Subcutaneous abdominal adipose tissue (tissue), 5 donors: Measurements from ENCODE around the gene PDP2.
"Not testable (repeated sequence)": the region's sequence is repeated elsewhere in the genome, so short reads cannot be mapped to it uniquely, and the experiment has no call there.

ENCODE experiments used
- H3K27ac ChIP-seq: one replicate; pipeline ENCODE4 v1.7.0; 2013; ENCODE audit warnings: low read depth, mild to moderate bottlenecking, inconsistent platforms, low read length, moderate library complexity
- H3K27me3 ChIP-seq, 5 donors: one replicate each; pipeline ENCODE4 v1.7.0; 2013; ENCODE audit warnings: low read length in 5 of 5, inconsistent platforms in 1 of 5; ENCODE audit not compliant: control insufficient read depth in 5 of 5, insufficient read depth in 4 of 5
- H3K36me3 ChIP-seq, 5 donors: one replicate each; pipeline ENCODE4 v1.7.0; 2013; ENCODE audit warnings: low read length in 5 of 5; ENCODE audit not compliant: control insufficient read depth in 5 of 5, insufficient read depth in 5 of 5
- H3K4me1 ChIP-seq, 5 donors: one replicate each; pipeline ENCODE4 v1.7.0; 2013; ENCODE audit warnings: low read length in 5 of 5, mild to moderate bottlenecking in 3 of 5, moderate library complexity in 1 of 5; ENCODE audit not compliant: control insufficient read depth in 5 of 5, insufficient read depth in 5 of 5
- H3K4me3 ChIP-seq, 5 donors: one replicate each; pipeline ENCODE4 v1.7.0; 2013; ENCODE audit warnings: low read length in 5 of 5, low read depth in 1 of 5
- H3K9ac ChIP-seq, 5 donors: one replicate each; pipeline ENCODE4 v1.7.0; 2013; ENCODE audit warnings: low read length in 5 of 5, mild to moderate bottlenecking in 4 of 5, moderate library complexity in 3 of 5
- H3K9me3 ChIP-seq, 5 donors: one replicate each; pipeline ENCODE4 v1.7.0; 2013; ENCODE audit warnings: low read length in 5 of 5; ENCODE audit not compliant: control insufficient read depth in 5 of 5
- donor health status: healthy.
- donor health status: healthy.
- donor health status: healthy.
- donor health status: healthy.
- donor health status: healthy.

Gene PDP2

DNA sequence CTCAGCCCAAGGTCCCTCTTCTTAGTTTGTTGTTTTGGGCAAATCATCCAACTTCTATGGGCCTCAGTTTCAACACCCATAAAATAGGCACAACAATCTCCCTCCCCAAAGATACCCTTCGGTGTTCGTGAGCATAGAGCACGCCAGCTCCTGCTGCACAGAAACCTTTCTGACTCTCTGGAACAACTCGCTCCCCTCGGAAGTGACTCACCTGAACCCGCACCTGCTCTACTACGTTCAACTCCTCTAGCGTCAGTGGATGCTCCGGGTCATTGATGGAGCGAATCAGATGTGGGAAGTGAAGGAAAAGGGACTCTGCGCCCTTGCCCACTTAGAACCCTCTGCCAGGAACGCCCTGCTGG lies 53.4 kb downstream of the PDP2 start:
- Histone ChIP-seq H3K27me3 (no peaks in the 10 kb centered on the region), H3K9ac (peak overlapping the region; percentile 85 to 98 (median 94)), H3K9me3 (no peaks in the 10 kb centered on the region), H3K4me1 (peaks cover 11 to 44% (median 36%) of the 10 kb centered on the region in 5 donors), H3K36me3 (peaks cover 3 to 30% (median 23%) of the 10 kb centered on the region in 5 donors), H3K27ac (peak overlapping the region; percentile 88), H3K4me3 (peak overlapping the region; percentile 86 to 98 (median 93))

- Histone ChIP-seq H3K27ac (peak within 1 kb of the TSS; percentile 88), H3K4me3 (peak within 1 kb of the TSS; percentile 86 to 98 (median 93)), H3K36me3 (peaks cover 3 to 35% (median 28%) of the 10 kb centered on the region in 5 donors), H3K27me3 (no peaks in the 10 kb centered on the region), H3K4me1 (peaks cover 11 to 44% (median 36%) of the 10 kb centered on the region in 5 donors), H3K9ac (peak within 1 kb of the TSS; percentile 85 to 98 (median 94)), H3K9me3 (no peaks in the 10 kb centered on the region)
Observed at GRCh38 chr16:66934138-66934838, 54.0 kb downstream of the PDP2 start, which contains the start of gene CIAO2B. TSS of gene CIAO2B (minus strand) at chr16:66934402. CDS start at chr16:66934364, 38 bp downstream.

- Histone ChIP-seq H3K4me3 (peak overlapping the region; percentile 80 to 98 (median 90)), H3K4me1 (peaks cover 11 to 44% (median 36%) of the 10 kb centered on the region in 5 donors), H3K36me3 (peaks cover 3 to 41% (median 30%) of the 10 kb centered on the region in 5 donors), H3K27ac (peak overlapping the region; percentile 88), H3K9ac (peak overlapping the region; percentile 63 to 98 (median 94))
- H3K9me3 ChIP-seq, H3K27me3 ChIP-seq: not testable (repeated sequence)
Observed at GRCh38 chr16:66934839-66935313, 54.6 kb downstream of the PDP2 start.

DNA sequence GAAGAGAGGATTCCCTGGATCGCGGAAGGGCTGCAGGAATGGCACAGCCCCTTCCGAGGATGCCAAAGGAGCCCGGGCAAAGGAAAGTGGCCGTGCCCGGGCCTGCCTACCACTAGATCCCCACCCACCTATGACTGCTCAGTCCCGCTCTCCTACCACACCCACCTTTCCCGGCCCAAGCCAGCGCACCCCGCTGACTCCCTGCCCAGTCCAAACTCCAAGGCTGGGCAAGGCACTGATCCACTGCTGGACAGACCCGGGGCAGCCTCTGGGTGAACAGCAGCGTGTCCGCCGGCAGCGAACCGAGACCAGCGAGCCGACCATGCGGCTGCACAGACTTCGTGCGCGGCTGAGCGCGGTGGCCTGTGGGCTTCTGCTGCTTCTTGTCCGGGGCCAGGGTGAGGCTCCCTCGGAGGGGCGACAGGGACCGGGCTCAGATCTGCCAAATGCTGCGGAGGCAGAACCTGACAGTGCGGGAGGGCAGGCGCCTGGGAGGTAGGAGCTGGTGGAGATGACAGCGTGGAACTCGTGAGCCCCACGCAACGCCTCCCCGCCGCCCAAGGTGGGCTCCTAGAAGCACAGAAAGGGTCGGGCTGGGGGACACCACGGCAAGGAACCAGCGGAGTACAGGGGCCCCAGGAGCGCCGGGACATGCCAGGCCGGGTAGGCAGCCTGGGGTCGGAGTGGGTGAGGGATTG lies 55.1 kb downstream of the PDP2 start, which contains the start of gene CES2:
CES2 (plus strand) TSS at position 203 of the 698 bp plus-strand sequence; CDS start at position 323, 120 bp downstream.
- no peaks in the 10 kb centered on the region for H3K9me3 ChIP-seq
- H3K36me3 ChIP-seq = peaks cover 3 to 47% (median 36%) of the 10 kb centered on the region in 5 donors
- H3K4me1 ChIP-seq = peaks cover 11 to 44% (median 36%) of the 10 kb centered on the region in 5 donors
- peak within 1 kb of the TSS; percentile 63 to 98 (median 94) for H3K9ac ChIP-seq
- H3K27ac ChIP-seq = peak within 1 kb of the TSS; percentile 88
- H3K4me3 ChIP-seq = peak within 1 kb of the TSS; percentile 80 to 98 (median 90)
- H3K27me3 ChIP-seq = no peaks in the 10 kb centered on the region

GRCh38 chr16:66936462-66936861 lies 56.1 kb downstream of the PDP2 start:
- Histone ChIP-seq H3K4me1 (peaks cover 11 to 44% (median 36%) of the 10 kb centered on the region in 5 donors), H3K36me3 (peaks cover 3 to 54% (median 45%) of the 10 kb centered on the region in 5 donors), H3K9ac (peak overlapping the region in 3 of 5 donors; percentile 49 to 98 (median 56)), H3K27me3 (no peaks in the 10 kb centered on the region), H3K27ac (no peak overlapping the region), H3K9me3 (no peaks in the 10 kb centered on the region), H3K4me3 (peak overlapping the region in 1 of 5 donors; percentile 49)

GRCh38 chr16:66936889-66937554 lies 56.7 kb downstream of the PDP2 start:
- Histone ChIP-seq H3K4me3 (no peak overlapping the region), H3K9me3 (no peaks in the 10 kb centered on the region), H3K27me3 (no peaks in the 10 kb centered on the region), H3K27ac (no peak overlapping the region), H3K9ac (no peak overlapping the region), H3K36me3 (peaks cover 0 to 54% (median 49%) of the 10 kb centered on the region in 5 donors), H3K4me1 (peaks cover 11 to 44% (median 36%) of the 10 kb centered on the region in 5 donors)

- Histone ChIP-seq H3K27me3 (no peaks in the 10 kb centered on the region), H3K36me3 (peaks cover 0 to 58% (median 50%) of the 10 kb centered on the region in 5 donors), H3K27ac (no peak overlapping the region), H3K4me1 (peaks cover 11 to 40% (median 33%) of the 10 kb centered on the region in 5 donors), H3K4me3 (no peak overlapping the region), H3K9me3 (no peaks in the 10 kb centered on the region), H3K9ac (no peak overlapping the region)
Observed at GRCh38 chr16:66937725-66938337, 57.5 kb downstream of the PDP2 start.

GRCh38 chr16:66939366-66939765 lies 59.1 kb downstream of the PDP2 start:
- peaks cover 0 to 72% (median 63%) of the 10 kb centered on the region in 5 donors for H3K36me3 ChIP-seq
- no peak overlapping the region for H3K9ac ChIP-seq
- no peaks in the 10 kb centered on the region for H3K9me3 ChIP-seq

DNA sequence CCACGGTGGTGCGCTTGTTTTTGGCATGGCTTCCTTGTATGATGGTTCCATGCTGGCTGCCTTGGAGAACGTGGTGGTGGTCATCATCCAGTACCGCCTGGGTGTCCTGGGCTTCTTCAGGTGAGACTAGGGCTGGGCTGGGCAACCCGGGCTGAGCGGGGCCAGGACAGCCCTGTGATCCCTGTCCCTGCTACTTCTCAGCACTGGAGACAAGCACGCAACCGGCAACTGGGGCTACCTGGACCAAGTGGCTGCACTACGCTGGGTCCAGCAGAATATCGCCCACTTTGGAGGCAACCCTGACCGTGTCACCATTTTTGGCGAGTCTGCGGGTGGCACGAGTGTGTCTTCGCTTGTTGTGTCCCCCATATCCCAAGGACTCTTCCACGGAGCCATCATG lies 59.9 kb downstream of the PDP2 start:
- no peak overlapping the region for H3K9ac ChIP-seq
- H3K4me3 ChIP-seq = no peak overlapping the region
- no peak overlapping the region for H3K27ac ChIP-seq
- H3K36me3 ChIP-seq = peaks cover 0 to 72% (median 63%) of the 10 kb centered on the region in 5 donors
- H3K27me3 ChIP-seq = no peaks in the 10 kb centered on the region
- H3K9me3 ChIP-seq = no peaks in the 10 kb centered on the region
- H3K4me1 ChIP-seq = peaks cover 6 to 21% (median 17%) of the 10 kb centered on the region in 5 donors

More at GRCh38 chr16:66939366-66939765, 59.1 kb downstream of the PDP2 start:
- no peak overlapping the region for H3K27ac ChIP-seq
- H3K4me1 ChIP-seq = peaks cover 6 to 25% (median 22%) of the 10 kb centered on the region in 5 donors
- H3K27me3 ChIP-seq = no peaks in the 10 kb centered on the region
- no peak overlapping the region for H3K4me3 ChIP-seq
